NCI-H748 treated with DMSO at 0.1 percent for 48 hours (cell line): ENCODE results near the gene BCKDHB.

ENCODE experiments used
- DNase-seq: peaks from one replicate; lab custom pipeline; 2025; lab: John Stamatoyannopoulos, UW

The BCKDHB gene

GRCh38 chr6:80331974-80332373 lies 225.5 kb downstream of the BCKDHB start:
- DNase-seq = peak; percentile 42

DNA sequence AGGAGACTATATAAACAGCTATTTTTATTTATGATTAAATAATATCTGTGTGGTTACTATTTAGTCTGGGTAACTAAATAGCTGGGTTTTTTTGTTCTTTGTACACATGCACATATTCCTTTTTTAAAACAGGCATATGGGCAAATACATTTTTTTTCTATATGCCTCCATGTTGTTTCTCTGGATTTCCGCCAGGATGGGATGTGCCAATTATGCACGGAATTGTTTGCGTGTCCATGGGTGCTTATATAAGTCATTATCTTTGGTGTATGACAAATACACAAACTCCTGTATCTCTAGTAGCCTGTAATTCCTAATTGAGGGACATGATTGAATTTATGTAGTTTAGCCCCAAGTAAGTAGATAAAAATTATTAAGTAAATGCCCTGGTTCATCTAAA lies 226.9 kb downstream of the BCKDHB start:
- DNase-seq = peak; percentile 92

GRCh38 chr6:80335121-80335531 lies 228.7 kb downstream of the BCKDHB start:
- DNase-seq = no peak

DNA sequence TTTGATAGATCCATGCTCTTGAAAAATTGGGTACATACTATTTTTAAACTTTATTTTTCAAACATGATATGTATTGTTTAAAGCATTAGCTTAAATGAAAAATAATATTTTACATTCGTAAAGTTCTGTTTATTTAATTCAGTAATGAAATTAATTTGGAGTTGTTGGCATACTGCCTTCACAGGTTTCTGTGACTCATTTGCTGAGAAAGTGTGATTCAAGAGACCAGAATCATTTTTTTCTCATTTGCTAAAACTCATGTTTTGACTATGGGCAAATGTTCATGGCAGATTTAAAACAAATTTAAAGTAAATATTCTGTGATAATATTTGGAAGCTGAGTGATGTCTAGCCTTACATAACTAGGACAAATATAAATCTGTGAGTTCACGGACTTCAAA lies 230.4 kb downstream of the BCKDHB start:
- DNase-seq = no peak

DNA sequence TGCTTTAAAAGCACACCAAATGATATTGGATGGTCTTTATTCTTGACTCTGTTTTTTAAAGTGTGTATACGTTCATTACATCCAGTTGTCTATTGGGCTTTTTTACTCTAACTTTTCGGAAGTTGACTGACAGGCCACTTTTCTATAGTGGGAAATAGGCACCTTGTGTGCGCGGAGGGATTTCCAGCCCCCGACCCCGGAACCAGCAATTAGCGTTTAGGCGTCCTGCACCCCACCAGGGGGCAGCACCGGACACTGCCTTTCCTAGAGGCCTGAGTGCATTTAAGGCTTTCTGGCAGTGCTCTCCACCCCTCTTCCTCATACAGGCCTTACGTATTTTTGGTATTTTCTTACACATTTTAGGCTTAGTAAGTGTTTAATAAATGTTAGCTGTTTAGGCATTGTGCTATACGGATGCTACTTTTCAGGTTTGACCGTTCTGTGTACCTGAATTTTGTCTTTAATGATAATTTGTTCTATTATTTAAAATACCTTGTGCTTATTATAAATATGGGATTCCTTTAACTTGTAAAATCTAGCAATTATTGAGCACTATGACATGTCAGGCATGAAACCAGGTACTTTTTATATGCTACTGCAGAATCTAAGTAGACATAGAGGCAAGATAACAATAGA lies 231.8 kb downstream of the BCKDHB start:
- peak; percentile 67 for DNase-seq

DNA sequence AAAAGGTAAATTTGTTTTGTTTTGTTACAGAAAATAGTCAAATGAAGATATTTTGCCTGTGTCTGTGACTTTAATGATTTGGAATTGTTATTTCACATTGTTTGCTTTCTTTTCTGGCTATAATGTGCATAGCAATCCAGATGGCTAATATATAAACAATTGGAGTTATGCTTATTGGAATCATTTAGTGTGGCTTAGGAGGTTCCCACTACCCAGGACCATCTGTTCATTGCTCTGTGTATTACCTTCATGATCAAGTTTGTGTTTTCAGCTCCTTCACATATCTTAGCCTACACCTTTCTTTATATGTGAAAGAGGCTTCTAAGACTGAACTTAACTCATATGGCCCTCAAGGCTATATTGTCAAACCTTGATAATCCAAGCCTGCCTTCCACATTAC lies 232.9 kb downstream of the BCKDHB start:
- DNase-seq = no peak

GRCh38 chr6:80340280-80340679 lies 233.8 kb downstream of the BCKDHB start:
- no peak for DNase-seq

DNA sequence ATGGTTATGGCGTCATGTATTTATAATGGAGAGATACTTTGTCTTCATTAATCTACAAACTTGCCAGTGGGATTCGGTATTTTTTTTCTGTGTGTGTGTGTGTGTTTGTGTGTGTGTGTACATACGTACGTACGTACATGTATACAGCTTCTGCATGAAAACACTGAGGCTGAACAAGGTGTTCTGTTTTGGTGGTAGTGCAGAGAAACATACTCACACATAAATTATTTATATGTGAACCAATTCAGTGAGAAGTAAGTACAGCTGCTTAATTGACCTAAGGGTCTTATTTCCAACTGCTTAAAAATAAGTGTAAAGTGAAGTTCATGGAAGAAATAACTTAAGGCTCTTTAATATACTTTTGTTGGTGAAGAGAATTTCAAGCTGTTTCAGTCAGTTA lies 234.2 kb downstream of the BCKDHB start:
- no peak for DNase-seq

GRCh38 chr6:80341330-80341729 lies 234.9 kb downstream of the BCKDHB start:
- no peak for DNase-seq

DNA sequence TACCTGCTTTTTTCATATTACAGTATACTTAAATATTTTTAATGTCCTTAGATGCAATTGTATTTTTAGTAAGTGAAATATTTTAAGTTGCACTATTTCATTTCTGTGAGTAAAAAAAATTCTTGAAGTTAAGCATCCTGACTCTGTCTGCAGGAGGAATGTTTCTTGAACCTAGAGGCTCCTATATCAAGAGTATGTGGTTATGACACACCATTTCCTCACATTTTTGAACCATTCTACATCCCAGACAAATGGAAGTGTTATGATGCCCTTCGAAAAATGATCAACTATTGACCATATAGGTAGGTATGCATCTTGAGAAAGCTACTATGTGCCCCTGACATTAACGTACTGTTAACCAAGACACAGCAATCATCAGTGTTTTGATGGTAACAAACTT lies 237.0 kb downstream of the BCKDHB start:
- DNase-seq = no peak

GRCh38 chr6:80347101-80347500 lies 240.6 kb downstream of the BCKDHB start:
- no peak for DNase-seq

GRCh38 chr6:80348263-80348662 lies 241.8 kb downstream of the BCKDHB start:
- DNase-seq = no peak

DNA sequence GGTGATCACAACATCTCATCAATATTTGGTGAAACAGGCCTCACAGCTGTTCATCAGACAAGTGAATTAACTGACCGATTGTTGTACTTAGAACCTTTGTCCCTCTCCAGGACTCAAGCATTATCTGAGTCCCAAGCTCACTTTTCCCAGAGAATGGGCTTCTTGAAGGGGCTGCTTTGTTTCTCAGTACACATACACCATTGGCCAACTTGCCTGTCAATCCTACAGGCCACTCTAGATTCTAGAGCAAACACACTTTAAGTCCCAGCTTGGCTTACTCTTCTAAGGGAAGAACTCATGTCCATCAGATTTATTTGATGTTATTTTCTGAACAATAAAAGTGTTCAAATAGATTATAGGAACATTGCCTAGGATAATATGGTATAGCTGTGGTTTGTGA lies 249.5 kb downstream of the BCKDHB start:
- DNase-seq = no peak

DNA sequence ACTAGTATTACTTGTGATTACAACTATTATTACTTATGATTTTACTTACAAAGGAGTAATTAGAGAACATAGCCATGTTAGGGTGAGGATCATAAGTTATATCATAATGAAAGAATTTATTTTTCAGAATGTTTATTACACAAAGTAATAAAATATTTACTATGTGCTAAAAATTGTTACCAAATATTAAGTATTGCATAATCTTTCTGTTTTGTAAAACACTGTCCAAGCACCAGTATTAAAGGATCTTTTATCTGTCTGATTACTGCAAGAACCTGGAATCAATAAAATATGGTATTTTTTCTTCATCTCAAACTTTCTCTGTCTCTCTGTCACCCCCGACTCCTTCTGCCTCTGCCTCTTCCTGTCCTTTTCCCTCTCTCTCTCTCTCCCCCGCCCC lies 250.1 kb downstream of the BCKDHB start:
- DNase-seq = no peak

DNA sequence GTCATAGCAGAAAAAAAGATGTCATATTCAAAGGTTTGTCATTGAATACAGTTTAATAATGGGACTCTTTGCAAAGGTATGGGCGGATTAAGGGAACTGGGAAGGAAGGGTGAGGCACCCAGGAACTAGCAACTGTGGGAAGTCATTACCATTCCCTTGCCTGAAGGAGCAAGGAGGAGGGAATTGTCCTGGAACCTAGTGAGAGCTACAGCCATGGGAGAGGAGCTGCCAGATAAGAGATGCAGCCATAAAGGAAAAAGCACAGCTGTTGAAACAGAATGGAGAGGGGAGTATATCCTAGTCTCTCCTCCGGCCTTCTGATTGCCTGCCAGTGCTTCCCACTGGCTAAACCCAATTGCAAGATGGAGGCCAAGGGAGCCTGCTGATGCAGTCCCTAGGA lies 250.6 kb downstream of the BCKDHB start:
- no peak for DNase-seq

GRCh38 chr6:80357674-80358073 lies 251.2 kb downstream of the BCKDHB start:
- DNase-seq = no peak

DNA sequence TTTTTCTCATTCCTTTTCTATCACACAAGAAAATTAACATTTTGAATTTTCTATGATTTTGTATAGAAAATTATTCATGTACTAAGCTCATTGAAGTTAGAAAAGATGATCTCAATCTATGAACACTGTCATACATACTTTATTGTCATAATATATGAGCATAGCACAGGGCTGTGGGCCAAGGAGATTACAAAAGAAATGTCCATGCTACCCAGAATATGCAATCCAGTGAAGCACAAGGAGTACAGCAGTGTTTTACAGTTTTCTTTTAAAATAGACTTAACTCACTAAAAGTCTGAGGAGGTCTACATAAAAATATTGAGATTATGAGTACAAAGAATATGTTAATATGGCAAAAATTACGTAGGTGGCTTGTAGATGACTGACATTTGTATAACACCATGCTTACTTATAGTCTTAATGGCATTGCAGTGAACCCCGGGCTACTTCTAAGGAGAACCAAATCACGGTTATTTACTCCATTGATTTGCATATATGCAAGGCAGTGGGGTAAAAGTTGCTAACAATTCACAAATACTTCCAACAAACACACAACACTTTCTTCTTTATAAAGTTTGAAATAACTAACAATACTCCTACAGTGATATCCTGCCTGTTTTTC lies 257.1 kb downstream of the BCKDHB start:
- DNase-seq = no peak

GRCh38 chr6:80364149-80364548 lies 257.7 kb downstream of the BCKDHB start:
- DNase-seq = no peak

DNA sequence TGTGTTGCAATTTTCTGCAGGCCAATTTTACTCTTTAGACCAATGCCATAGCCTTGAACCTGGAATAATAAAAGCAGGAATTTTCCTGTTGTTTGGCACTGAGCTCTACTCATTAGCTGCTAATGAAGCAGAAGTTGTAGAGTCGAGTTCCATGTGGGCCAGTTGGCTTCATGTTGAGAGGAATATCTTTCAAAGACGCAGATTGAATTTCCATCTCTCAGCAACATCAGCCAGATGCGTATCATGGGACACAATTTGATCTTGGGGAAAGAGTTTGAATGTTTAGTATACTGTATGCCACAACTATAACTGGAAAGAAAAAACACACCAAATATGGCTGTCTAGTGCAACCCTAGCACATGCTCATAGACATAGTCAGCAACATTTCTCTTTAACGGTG lies 259.6 kb downstream of the BCKDHB start:
- no peak for DNase-seq

- peak; percentile 6 for DNase-seq
Measured at GRCh38 chr6:80366714-80367113, 260.2 kb downstream of the BCKDHB start.

- DNase-seq = no peak
Measured at GRCh38 chr6:80376411-80376810, 269.9 kb downstream of the BCKDHB start.

GRCh38 chr6:80380566-80380965 lies 274.1 kb downstream of the BCKDHB start:
- DNase-seq = no peak

DNA sequence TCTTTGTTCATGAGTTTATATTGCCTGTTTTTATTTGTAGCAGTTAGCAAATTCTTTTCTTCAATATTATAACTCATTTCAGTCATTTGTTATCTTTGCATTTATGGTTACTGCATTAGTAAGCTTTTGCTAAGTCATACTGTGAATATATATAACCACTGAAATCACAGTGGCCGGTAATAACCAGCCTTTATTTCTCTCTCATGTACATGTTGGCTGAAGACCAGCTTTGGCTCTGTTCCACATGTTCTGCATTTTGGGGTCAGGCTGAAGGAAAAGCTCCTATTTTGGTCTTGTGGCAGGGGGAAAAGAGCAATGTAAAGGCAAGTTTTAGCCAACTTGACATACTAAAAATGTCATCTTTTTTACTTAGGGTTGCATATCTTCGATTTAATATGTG lies 276.3 kb downstream of the BCKDHB start:
- no peak for DNase-seq

GRCh38 chr6:80388507-80388906 lies 282.0 kb downstream of the BCKDHB start:
- no peak for DNase-seq
